ENCODE results near the gene CYP26B1.

Gene CYP26B1, protein sequence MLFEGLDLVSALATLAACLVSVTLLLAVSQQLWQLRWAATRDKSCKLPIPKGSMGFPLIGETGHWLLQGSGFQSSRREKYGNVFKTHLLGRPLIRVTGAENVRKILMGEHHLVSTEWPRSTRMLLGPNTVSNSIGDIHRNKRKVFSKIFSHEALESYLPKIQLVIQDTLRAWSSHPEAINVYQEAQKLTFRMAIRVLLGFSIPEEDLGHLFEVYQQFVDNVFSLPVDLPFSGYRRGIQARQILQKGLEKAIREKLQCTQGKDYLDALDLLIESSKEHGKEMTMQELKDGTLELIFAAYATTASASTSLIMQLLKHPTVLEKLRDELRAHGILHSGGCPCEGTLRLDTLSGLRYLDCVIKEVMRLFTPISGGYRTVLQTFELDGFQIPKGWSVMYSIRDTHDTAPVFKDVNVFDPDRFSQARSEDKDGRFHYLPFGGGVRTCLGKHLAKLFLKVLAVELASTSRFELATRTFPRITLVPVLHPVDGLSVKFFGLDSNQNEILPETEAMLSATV

GRCh38 chr2:72147303-72147971 lies at the start of gene CYP26B1:
Gene CYP26B1 (minus strand): TSS chr2:72147862. CDS start chr2:72147834, 28 bp downstream.
- no peak for DNase-seq (ENCODE audit: low read depth in 2 of 3, low spot score in 1 of 3)

- no peak for DNase-seq (ENCODE audit: low read depth in 2 of 3, low spot score in 1 of 3)
These were observed 46.1 kb upstream of the CYP26B1 start for GRCh38 chr2:72193723-72194122.

- DNase-seq (ENCODE audit: low read depth in 2 of 3, low spot score in 1 of 3) = no peak
These were observed 43.8 kb upstream of the CYP26B1 start for GRCh38 chr2:72191441-72191840.

GRCh38 chr2:72185206-72185605 lies 37.5 kb upstream of the CYP26B1 start:
- DNase-seq (ENCODE audit: low read depth in 2 of 3, low spot score in 1 of 3) = no peak

GRCh38 chr2:72183466-72183865 lies 35.8 kb upstream of the CYP26B1 start:
- no peak for DNase-seq (ENCODE audit: low read depth in 2 of 3, low spot score in 1 of 3)

GRCh38 chr2:72183016-72183415 lies 35.4 kb upstream of the CYP26B1 start:
- no peak for DNase-seq (ENCODE audit: low read depth in 2 of 3, low spot score in 1 of 3)

GRCh38 chr2:72182547-72182946 lies 34.9 kb upstream of the CYP26B1 start:
- no peak for DNase-seq (ENCODE audit: low read depth in 2 of 3, low spot score in 1 of 3)

DNA sequence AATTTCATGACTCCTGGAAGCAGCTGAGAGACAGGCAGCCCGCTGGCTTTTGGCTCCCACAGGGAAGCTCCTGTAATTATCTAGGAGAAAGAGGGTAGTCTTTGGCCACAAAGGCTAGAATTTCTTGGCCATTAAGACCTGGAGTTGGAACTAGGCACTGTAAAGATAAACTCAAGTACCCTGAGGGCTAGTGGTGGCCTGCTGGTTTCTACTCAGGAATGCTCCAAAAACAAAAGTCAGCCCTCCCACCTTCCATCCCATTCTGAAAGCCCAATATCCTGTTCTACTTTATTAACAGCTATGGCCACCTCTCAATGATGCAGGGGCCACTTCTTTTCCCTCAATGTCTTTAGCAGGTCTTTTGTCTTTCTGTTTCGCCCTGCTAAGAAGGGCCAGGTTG lies 34.0 kb upstream of the CYP26B1 start:
- DNase-seq (ENCODE audit: low read depth in 2 of 3, low spot score in 1 of 3) = no peak

- DNase-seq (ENCODE audit: low read depth in 2 of 3, low spot score in 1 of 3) = no peak
These were observed 32.7 kb upstream of the CYP26B1 start for GRCh38 chr2:72180351-72180750.

- no peak for DNase-seq (ENCODE audit: low read depth in 2 of 3, low spot score in 1 of 3)
These were observed 30.9 kb upstream of the CYP26B1 start for GRCh38 chr2:72178551-72178950.

DNA sequence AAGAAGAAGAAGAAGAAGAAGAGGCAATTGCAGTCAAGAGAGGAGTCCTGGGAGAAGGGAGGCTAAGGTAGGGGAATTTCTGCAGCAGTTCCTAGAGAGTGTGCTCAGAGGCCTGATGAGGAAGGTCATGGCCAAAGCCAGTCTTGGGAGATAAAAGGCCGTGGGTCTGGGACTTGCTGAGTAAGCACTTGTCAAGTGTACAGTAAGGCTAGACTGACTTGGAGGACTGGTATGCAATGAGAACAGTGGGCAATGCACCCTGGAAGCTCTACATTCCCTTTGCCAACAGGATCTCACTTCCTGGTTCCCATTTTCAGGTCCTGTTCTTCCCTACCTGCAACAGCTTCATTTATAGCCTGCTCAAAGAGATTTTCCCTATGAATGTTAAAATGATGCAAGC lies 28.6 kb upstream of the CYP26B1 start:
- DNase-seq (ENCODE audit: low read depth in 2 of 3, low spot score in 1 of 3) = no peak

- no peak for DNase-seq (ENCODE audit: low read depth in 2 of 3, low spot score in 1 of 3)
These were observed 28.0 kb upstream of the CYP26B1 start for GRCh38 chr2:72175636-72176035.

- no peak for DNase-seq (ENCODE audit: low read depth in 2 of 3, low spot score in 1 of 3)
These were observed 26.1 kb upstream of the CYP26B1 start for GRCh38 chr2:72173640-72174321.

- no peak for DNase-seq (ENCODE audit: low read depth in 2 of 3, low spot score in 1 of 3)
These were observed 24.8 kb upstream of the CYP26B1 start for GRCh38 chr2:72172478-72172877.

DNA sequence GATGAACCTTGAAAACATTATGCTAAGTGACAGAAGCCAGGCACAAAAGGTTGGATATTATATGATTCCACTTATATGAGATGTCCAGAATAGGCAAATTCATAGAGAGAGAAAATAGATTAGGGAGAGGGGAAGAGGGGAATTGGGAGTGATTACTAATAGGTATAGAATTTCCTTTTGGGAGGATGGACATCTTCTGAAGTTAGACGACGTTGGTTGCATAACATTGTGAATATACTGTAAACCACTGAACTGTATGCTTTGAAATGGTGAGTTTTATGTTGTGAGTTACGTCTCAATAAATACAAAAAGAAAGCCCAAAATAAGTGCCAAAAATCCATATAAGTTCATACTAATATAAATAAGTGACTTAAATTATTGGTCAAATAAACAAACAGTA lies 18.6 kb upstream of the CYP26B1 start:
- DNase-seq (ENCODE audit: low read depth in 2 of 3, low spot score in 1 of 3) = no peak

- no peak for DNase-seq (ENCODE audit: low read depth in 2 of 3, low spot score in 1 of 3)
These were observed 18.1 kb upstream of the CYP26B1 start for GRCh38 chr2:72165792-72166191.

DNA sequence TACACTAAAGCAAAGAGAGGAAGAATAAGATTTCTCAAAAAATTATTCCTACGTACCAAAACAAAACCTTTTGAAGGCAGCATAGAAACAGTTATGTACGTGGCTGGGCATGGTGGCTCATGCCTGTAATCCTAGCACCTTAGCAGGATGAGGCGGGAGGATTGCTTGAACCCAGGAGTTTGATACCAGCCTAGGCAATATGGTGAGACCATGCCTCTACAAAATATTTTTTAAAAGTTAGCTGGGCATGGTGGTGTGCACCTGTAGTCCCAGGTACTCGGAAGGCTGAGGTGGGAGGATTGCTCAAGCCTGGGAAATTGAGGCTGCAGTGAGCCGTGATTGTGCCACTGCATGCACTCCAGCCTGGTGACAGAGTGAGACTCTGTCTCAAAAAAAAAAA lies 14.9 kb upstream of the CYP26B1 start:
- no peak for DNase-seq (ENCODE audit: low read depth in 2 of 3, low spot score in 1 of 3)

DNA sequence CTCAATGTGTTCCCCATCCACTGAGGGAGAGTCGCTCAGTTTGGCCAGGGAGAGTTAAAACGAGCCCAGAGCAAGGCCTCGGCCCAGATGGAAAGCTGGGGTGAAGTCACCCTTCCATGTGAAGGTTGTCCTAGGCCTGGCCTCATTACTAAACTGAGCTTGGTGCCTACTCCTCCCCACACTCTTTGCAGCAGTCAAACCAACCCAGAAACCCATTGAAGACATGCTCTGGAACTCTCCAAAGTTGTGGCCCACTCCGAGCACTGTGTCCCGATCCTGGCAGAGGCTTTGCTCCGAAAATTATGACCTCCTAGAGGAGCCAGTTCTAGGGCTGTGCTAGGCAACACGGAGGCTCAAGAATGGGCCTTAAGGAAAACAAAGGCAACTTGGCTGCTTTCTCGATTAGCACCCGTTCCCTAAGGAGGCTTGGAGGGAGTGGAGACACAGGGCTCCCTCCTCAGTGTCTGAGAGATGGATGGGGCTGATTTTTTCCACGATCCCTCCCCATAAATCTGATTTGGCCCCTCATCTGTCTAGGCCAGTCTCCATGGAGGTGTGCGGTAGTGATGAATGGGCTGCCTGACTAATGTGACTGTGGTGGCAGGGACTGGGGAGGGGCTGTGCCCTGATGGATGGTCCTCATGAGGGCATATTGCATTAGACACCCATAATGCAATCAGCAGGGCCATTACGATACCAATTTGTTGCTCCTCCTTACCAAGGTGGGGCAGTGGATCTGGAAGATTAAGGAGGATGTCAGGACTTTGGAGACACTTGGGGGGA lies 11.7 kb upstream of the CYP26B1 start:
- no peak for DNase-seq (ENCODE audit: low read depth in 2 of 3, low spot score in 1 of 3)

- DNase-seq (ENCODE audit: low read depth in 2 of 3, low spot score in 1 of 3) = no peak
These were observed 10.5 kb upstream of the CYP26B1 start for GRCh38 chr2:72157871-72158771.

- no peak for DNase-seq (ENCODE audit: low read depth in 2 of 3, low spot score in 1 of 3)
These were observed 9.2 kb upstream of the CYP26B1 start for GRCh38 chr2:72156872-72157271.

Measured in stimulated activated CD4-positive, alpha-beta T cell treated with anti-CD3 and anti-CD28 coated beads, Interleukin-12 subunit alpha, Interleukin-12 subunit beta, amount 100 ng/mL, for 48 hours (primary cell).